HUES6 (cell line): ENCODE data around the gene NRG3.

ENCODE experiments used
- H3K27ac ChIP-seq: 2 replicates; pipeline ENCODE4 v1.7.0; 2013; ENCODE audit warnings: low read depth, mild to moderate bottlenecking, low read length, inconsistent platforms
- H3K27me3 ChIP-seq: 2 replicates; pipeline ENCODE4 v1.6.1; 2013; ENCODE audit warnings: low read length; ENCODE audit not compliant: control insufficient read depth, insufficient read depth
- H3K36me3 ChIP-seq: 2 replicates; pipeline ENCODE4 v1.6.1; 2013; ENCODE audit warnings: low read length; ENCODE audit not compliant: control insufficient read depth, insufficient read depth
- H3K4me1 ChIP-seq: 2 replicates; pipeline ENCODE4 v1.6.1; 2013; ENCODE audit warnings: low read length; ENCODE audit not compliant: control insufficient read depth, insufficient read depth
- H3K4me3 ChIP-seq: 2 replicates; pipeline ENCODE4 v1.5.1; 2013; ENCODE audit warnings: low read depth, low read length
- H3K9ac ChIP-seq: one replicate; pipeline ENCODE4 v1.6.1; 2013; ENCODE audit warnings: mild to moderate bottlenecking, low read length
- H3K9me3 ChIP-seq: 2 replicates; pipeline ENCODE4 v1.6.1; 2013; ENCODE audit warnings: low read depth, low read length; ENCODE audit not compliant: control insufficient read depth, insufficient read depth

The NRG3 gene

DNA sequence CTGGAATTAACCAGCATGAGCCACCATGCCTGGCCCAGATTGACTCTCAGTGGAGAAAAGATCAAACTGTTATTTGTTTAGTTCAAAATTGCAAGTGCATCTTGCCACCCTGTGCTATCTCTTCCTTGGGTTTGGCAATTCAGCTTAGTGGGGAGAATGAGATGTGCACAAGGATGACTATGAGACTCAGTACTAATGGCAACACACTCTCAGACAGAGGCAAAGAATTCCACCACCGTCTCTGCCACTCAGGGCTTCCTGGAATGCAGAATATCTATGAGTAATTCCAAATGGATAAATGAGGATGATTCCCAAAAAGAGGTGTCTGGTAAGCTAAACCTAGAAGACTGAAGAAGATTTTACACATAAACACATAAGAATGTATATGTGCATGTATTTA is 525.8 kb downstream of the NRG3 start:
- Histone ChIP-seq H3K27ac (no peak overlapping the region), H3K9ac (no peak overlapping the region), H3K27me3 (no peaks in the 10 kb centered on the region), H3K4me3 (no peak overlapping the region), H3K4me1 (peaks cover 24% of the 10 kb centered on the region), H3K36me3 (no peaks in the 10 kb centered on the region), H3K9me3 (no peaks in the 10 kb centered on the region)

DNA sequence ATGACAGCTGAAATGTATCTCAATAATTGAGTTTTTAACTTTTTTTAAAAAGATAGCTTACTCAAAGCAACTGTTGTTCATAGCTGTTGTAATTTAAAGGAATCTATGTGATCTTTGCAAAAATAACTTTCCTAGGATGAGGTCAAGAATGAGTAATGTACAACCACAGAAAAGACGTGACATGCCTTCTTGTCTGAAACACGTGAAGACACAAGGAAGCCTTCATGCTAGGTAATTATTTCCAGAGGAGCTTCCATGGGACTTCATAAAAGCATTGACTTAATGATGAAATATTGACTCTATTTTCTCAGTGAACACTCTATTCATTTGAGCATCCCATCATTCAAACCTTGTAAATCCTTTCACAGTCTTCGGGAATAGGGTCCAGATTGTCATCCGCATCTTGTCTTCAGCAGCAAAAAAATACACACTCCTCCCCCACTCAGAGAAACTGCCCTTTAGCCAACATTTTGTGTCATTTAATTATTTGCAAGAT is 528.0 kb downstream of the NRG3 start:
- Histone ChIP-seq H3K4me3 (no peak overlapping the region), H3K9me3 (no peaks in the 10 kb centered on the region), H3K9ac (no peak overlapping the region), H3K36me3 (no peaks in the 10 kb centered on the region), H3K4me1 (peaks cover 8% of the 10 kb centered on the region), H3K27ac (no peak overlapping the region), H3K27me3 (no peaks in the 10 kb centered on the region)

DNA sequence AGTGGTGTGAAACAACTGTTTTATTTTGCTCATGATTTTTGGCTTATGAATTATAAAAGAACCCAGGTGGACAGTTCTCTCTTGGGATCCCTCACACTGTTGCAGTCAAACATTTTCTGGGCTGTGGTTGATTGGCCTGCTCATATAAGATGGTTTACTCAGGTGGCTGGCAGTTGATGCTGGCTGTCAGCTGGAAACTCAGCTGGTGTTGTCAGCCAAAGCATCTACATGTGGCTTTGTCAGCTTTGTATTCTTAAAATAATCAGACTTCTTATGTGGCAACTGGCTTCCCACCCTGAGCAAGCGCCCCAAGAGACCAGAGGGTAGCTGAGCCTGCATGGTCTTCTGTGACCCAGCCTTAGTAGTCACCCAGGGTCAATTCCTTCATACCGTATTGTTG is 534.7 kb downstream of the NRG3 start:
- Histone ChIP-seq H3K9ac (no peak overlapping the region), H3K4me1 (no peaks in the 10 kb centered on the region), H3K27me3 (no peaks in the 10 kb centered on the region), H3K4me3 (no peak overlapping the region), H3K27ac (no peak overlapping the region), H3K9me3 (no peaks in the 10 kb centered on the region), H3K36me3 (no peaks in the 10 kb centered on the region)

DNA sequence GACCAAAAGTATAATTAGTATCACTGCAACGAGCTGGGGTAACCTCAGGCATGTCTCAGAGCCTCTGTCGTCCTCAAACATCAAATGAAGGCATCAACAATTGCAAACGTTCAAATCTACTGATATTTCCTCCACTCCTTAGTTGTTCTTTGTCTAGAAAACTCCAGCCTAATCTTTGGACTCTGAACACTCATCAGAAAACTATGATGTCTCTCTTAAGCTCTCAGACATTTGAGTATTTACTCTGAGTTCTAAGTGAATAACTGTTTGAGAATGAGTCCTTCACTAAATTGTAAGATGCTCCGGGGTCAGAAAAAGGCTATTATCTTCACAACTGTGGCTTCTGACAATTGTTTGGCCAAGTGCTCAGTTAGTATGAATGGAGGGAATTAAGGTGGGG is 536.4 kb downstream of the NRG3 start:
- no peaks in the 10 kb centered on the region for H3K27me3 ChIP-seq
- no peak overlapping the region for H3K9ac ChIP-seq
- no peaks in the 10 kb centered on the region for H3K9me3 ChIP-seq
- no peaks in the 10 kb centered on the region for H3K4me1 ChIP-seq
- H3K27ac ChIP-seq, result no peak overlapping the region
- no peak overlapping the region for H3K4me3 ChIP-seq
- H3K36me3 ChIP-seq, result no peaks in the 10 kb centered on the region

DNA sequence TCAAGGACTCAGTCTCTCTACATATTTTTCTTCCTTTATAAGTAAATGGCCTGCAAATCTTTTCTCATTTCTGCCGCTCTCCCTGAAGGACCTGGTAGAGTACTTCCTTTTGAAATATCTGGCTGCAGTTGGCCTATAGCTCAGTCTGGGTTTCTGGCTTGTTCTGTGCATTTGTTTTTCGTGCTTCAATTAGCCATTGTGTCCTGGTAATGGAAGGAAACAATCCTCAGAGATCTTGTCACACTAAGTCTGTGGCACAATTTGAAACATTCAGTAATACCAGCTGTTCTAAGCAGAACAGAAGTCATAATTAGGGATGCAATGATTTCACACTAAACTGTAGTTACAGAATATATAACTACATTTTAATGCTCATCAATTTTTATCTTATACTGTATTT is 545.0 kb downstream of the NRG3 start:
- no peaks in the 10 kb centered on the region for H3K4me1 ChIP-seq
- H3K9me3 ChIP-seq, result no peaks in the 10 kb centered on the region
- no peak overlapping the region for H3K4me3 ChIP-seq
- no peaks in the 10 kb centered on the region for H3K27me3 ChIP-seq
- H3K27ac ChIP-seq, result no peak overlapping the region
- no peak overlapping the region for H3K9ac ChIP-seq
- H3K36me3 ChIP-seq, result no peaks in the 10 kb centered on the region

DNA sequence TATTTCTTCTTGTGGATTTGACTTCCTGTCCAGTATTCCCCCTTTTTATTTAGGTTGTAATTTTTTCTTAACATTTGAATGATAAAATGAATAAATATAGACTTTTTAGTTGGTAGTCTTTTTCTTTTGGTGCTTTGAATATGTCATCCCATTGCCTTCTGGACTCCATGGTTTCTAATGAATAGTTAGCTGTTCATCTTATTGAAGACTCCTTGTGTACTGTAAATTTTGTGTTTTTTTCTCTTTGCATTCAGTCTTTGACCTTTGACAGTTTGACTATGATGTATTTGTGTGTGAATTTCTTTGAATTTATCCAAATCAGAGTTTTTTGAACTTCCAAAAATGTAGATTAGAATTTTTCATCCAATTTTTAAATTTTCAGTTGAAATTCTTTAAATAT is 554.3 kb downstream of the NRG3 start:
- H3K9ac ChIP-seq, result no peak overlapping the region
- no peak overlapping the region for H3K27ac ChIP-seq
- no peaks in the 10 kb centered on the region for H3K27me3 ChIP-seq
- H3K36me3 ChIP-seq, result no peaks in the 10 kb centered on the region
- H3K9me3 ChIP-seq, result peaks cover 7% of the 10 kb centered on the region; the same call in 1 of the 2 replicates
- H3K4me1 ChIP-seq, result no peaks in the 10 kb centered on the region
- H3K4me3 ChIP-seq, result no peak overlapping the region

DNA sequence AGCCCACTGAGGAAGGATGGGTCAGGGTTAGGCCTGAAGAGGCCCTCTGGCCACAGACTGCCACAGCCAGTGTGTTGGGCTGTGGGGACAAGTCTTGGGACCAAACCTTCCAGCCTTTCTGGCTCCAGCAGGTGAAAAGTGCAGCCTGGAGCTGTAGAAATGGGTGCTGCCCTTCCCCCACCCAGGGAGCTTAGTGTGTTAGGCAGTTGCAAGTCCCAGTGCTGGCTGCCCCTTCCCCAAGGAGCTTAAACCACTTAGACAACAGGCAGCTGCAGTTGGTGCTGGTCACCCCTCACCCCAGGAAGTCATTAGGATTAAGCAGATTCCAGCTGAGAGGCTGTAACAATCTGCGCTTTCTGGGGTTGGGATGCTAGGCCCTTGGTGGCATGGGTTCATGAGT is 563.3 kb downstream of the NRG3 start:
- no peak overlapping the region for H3K27ac ChIP-seq
- H3K9me3 ChIP-seq, result no peaks in the 10 kb centered on the region
- H3K4me1 ChIP-seq, result peaks cover 7% of the 10 kb centered on the region; the same call in 1 of the 2 replicates
- no peaks in the 10 kb centered on the region for H3K36me3 ChIP-seq
- H3K4me3 ChIP-seq, result no peak overlapping the region
- no peak overlapping the region for H3K9ac ChIP-seq
- no peaks in the 10 kb centered on the region for H3K27me3 ChIP-seq

DNA sequence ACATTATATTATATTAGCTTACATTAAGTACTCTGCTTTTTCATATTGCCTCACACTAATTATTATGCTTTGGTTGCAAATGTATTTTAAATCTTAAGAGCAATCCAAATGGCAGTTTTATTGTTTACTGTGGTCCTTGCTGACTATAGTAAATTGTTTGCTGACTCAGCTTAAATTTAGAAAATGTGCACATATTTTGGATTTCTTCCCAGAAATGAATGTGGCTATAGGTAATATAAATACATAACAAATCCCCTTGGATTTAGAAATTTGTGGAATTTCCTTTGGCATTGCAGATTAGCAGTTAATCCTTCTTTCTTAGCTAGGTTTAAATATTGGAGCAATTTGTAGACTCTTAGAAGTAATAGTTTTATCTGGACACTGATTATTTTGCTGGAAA is 565.8 kb downstream of the NRG3 start:
- Histone ChIP-seq H3K27ac (no peak overlapping the region), H3K36me3 (no peaks in the 10 kb centered on the region), H3K9ac (no peak overlapping the region), H3K4me3 (no peak overlapping the region), H3K4me1 (peaks cover 7% of the 10 kb centered on the region; the same call in 1 of the 2 replicates), H3K9me3 (no peaks in the 10 kb centered on the region), H3K27me3 (no peaks in the 10 kb centered on the region)

DNA sequence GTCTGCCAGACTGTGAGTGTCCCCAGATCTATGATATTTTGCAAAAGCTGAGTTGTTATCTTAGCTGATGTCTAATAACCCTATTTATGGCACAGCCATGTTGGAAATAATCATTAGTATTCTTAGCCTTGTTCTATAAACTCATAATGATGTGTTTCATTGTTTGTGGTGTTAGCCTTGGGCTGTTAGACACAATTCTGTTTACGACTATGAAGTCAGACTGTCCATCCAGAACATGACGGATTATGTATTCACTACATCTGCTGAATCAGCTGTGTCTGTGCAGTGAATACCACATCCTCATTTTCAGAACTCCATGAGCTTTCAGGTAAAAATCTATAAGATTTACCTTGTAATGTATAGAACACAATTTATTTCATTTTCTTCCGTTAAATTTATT is 577.1 kb downstream of the NRG3 start:
- Histone ChIP-seq H3K9me3 (no peaks in the 10 kb centered on the region), H3K36me3 (no peaks in the 10 kb centered on the region), H3K27me3 (no peaks in the 10 kb centered on the region), H3K27ac (no peak overlapping the region), H3K4me1 (no peaks in the 10 kb centered on the region), H3K9ac (no peak overlapping the region), H3K4me3 (no peak overlapping the region)

DNA sequence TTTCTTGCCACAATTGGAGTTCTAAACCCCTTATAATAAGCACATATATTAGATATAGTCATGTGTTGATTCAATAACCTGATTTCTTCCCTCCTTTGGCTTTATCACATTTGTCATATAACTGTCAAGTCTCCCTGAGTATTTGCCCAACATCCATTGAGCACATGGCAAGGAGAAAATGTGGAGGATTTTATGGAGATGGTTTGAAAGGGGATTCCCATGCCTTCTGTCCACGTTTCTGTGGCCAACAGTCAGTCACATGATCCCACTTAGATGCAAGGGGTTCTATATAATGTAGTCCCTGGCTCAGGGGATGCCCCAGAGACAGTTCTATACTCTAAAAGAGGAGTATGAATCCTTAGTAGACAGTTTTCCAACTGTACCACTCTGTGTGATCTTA is 577.7 kb downstream of the NRG3 start:
- Histone ChIP-seq H3K36me3 (no peaks in the 10 kb centered on the region), H3K4me1 (no peaks in the 10 kb centered on the region), H3K4me3 (no peak overlapping the region), H3K9me3 (no peaks in the 10 kb centered on the region), H3K9ac (no peak overlapping the region), H3K27me3 (no peaks in the 10 kb centered on the region), H3K27ac (no peak overlapping the region)

DNA sequence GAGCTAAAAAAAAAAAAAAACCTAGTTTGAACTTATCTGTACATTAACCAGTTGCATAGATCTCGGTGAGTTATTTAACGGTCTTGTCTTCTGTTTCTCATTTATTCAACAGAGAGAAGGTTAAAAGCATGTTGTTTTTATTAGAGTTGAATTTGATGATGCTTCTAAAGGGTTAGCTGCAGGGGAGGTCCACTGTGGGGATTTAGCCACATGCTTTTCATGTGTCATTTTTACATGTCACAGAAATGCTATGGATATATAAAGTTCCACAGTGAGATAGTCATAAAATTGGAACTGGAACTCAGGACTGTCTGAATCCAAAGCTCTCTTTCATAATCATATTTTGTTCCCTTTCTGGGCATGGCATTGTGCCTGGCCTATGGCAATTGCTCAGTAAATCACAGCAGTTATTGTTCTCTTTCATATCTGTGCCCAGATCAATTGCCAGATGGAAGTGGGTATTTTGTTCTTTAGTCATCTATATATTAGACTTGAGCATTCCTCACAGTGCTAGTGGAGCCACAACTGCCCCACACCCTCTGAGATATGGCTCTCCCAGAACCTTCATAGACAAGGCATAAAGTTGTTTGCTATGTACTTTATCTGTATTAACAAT is 578.8 kb downstream of the NRG3 start:
- no peaks in the 10 kb centered on the region for H3K4me1 ChIP-seq
- no peaks in the 10 kb centered on the region for H3K9me3 ChIP-seq
- no peaks in the 10 kb centered on the region for H3K27me3 ChIP-seq
- H3K4me3 ChIP-seq, result no peak overlapping the region
- H3K36me3 ChIP-seq, result no peaks in the 10 kb centered on the region
- H3K9ac ChIP-seq, result no peak overlapping the region
- H3K27ac ChIP-seq, result no peak overlapping the region
